ENCODE measurements around the gene KCNK17.

KCNK17 gene

DNA sequence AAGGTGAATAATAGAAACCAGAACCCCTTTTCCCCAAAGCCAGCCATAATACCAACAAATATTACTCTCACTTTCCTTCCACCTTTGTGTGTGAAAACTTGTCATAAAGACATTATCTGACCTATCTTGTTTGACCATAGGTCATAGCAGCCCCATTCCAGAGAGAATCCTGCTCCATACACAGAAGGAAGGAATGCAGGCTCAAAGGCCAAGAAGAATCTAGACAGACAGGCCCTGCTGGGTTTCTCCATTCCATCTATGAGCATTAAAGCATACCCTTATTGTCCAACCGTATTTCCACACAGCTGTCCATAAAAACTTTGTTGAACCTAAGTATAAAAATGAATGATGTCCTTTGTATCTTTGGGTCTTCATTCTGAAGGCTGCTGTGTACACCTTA lies 44.3 kb downstream of the KCNK17 start:
- FAIRE-seq (no peak), DNase-seq (ENCODE audit: low spot score) (no peak)

DNA sequence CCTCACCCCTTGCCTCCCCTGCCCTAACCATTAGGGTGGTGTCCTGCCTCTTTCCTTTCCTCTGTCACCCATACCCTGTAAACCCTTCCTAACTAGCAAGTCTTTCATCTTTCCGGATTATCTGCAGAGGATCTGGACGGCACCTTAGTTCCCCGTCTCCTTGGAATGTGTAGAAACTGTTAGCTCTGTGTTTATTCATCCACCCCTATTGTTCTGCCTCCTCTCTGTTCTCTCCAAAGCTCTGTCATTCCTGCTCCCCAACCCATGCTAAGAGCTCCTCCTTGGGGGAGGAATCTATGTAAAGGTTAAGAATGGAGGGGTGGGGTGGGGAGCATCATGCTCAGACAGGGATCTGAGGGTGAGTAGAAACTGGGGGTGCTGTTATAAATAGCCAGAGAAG lies 45.5 kb downstream of the KCNK17 start:
- no peak for FAIRE-seq

DNA sequence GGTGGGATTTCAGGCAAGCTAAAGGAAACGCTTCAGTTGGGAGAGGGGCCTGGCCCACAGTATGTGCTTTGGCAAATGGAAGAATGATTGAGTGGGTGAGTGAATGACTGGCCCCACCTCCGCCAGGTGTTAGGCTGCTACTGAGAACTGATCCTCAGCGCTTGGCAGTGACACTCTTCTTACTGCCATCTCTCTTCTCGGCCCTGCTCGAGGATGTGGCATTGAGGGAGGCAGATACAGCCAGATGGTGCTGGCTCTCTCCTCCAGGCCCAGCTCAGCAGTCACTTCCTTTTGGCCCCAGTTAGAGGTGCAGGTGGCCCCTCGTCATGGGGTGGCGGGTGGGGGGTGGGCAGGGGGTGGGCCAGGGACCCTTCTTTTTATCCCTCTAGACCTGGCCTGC lies 46.0 kb downstream of the KCNK17 start:
- DNase-seq (ENCODE audit: low spot score), result no peak
- FAIRE-seq, result no peak

More for the DNA sequence above, 45.5 kb downstream of the KCNK17 start:
- no peak for DNase-seq (ENCODE audit: low spot score)

DNA sequence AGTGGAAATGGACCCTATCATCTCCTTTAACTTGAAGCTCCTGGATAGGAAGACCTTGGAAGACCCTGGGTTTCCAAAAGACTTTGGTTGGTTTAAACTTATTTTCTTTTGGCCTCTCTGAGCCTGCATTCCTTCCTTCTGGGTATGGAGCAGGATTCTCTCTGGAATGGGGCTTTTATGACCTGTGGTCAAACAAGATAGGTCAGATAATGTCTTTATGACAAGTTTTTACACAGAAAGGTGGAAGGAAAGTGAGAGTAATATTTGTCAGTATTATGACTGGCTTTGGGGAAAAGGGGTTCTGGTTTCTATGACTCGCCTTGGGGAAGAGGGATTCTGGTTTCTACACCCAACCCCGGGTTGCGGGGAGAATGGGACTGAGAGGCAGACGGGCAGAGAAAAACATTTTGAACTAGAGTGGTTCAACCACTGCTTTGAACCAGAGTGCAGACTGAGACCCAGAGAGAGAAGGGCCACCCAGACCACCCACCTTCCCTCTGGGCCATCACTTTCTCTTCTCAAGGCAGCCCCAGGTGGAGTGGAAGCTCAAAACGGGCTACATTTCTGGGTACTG lies 47.4 kb downstream of the KCNK17 start:
- FAIRE-seq, result no peak
- no peak for DNase-seq (ENCODE audit: low spot score)

DNA sequence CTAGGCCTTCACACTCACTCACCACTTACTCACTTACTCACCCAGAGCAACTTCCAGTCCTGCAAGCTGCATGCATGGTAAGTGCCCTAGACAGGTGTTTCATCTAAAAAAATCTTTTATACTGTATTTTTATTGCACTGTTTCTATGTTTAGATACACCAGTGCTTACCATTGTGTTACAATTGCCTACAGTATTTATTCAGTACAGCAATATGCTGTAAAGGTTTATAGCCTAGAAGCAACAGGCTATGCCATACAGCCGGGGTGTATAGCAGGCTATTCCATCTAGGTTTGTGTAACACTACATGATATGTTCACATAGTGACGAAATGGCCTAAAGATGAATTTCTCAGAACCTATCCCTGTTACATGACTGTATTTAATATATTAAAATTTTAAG lies 47.8 kb downstream of the KCNK17 start:
- no peak for DNase-seq (ENCODE audit: low spot score)
- FAIRE-seq, result no peak

DNA sequence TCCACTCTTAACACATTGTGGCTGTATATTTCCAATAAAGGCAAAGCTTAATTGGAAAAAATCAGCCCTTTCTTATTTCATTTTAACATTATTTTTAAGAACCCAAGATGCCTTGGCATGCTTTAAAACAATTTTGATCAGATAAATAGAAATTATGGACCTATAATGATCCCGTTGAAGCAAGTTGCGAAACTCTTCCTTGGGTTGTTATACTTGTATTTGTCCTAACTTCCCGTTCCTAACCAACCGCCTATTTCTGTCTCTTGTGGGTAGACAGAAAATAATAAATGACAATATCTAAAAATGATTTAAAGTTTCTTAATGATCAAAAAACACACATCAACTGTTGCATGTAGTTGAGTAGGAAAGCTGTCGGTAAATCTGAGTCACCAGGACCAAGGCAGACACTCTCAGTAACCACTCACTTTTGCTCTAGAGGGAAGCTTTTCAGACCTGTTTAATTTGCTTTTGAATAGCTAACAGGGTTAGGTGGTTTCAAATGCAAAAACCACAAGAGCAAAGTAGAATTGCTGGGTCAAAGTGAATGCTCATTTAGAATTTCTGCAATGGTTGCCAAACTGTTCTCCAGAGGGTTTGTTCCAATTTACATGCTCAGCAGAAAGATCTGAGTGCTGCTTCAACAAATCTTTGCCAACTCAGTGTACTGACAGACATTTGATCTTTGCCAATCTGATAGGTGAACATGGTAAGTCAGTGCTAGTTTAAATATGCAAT lies 50.7 kb downstream of the KCNK17 start:
- FAIRE-seq (no peak), DNase-seq (ENCODE audit: low spot score) (no peak)

DNA sequence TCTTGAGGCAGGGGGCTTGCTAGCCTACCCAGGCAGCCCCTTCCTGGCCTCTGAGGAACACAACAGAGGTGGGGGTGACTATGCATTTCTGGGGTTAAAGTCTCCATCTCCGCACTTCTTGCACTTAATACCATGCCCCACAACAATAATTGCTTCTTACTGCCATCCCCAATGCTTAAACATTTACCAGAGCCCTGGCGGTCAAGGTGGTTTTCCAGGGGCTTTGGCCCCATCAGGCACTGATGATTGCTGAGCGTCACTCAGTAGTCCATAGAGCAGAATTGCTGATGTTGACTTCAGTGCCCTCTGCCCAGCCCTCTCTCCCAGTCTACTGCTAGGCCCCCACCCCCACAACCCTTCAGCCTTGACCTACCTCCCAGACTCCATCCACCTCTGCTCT lies 52.5 kb downstream of the KCNK17 start:
- DNase-seq (ENCODE audit: low spot score) (no peak), FAIRE-seq (no peak)

DNA sequence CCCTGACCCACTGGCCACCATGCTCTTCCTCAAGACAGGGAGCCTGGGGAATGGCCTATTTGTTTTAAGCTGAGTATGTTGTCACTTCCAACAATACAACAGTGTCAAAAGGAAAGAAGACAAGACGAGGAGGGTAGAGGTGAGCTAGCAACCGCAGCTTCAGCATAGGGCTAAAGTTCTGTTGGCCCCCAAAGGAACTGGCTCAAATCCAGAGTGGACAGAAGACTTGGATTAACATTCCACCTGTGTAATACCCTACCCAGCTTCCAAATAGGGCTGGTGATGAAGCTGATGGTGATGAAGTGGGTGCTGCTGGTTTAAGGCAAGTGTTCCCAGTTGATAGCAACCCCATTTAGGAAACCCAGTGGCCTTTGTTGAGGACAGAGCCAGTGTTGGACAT lies 53.3 kb downstream of the KCNK17 start:
- FAIRE-seq, result no peak
- no peak for DNase-seq (ENCODE audit: low spot score)

DNA sequence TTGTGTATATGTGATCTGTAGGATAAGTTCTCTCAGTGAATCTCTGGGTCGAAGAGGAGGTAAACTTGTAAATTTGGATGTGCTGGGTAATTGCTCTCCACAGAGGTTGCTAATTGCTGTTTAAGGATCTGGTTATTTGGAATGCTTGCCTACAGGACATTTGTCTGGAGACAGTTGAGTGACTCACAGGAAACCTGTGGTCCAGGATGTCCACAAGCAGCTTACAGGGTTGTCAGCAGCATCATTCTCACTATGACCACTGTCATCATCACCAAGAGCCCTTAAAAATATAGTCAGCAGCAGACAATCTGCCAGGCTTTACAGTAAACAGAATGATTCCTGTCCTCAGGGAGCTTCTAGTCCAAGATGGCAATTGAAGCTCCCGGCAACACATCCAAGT lies 53.8 kb downstream of the KCNK17 start:
- DNase-seq (ENCODE audit: low spot score), result no peak
- no peak for FAIRE-seq

DNA sequence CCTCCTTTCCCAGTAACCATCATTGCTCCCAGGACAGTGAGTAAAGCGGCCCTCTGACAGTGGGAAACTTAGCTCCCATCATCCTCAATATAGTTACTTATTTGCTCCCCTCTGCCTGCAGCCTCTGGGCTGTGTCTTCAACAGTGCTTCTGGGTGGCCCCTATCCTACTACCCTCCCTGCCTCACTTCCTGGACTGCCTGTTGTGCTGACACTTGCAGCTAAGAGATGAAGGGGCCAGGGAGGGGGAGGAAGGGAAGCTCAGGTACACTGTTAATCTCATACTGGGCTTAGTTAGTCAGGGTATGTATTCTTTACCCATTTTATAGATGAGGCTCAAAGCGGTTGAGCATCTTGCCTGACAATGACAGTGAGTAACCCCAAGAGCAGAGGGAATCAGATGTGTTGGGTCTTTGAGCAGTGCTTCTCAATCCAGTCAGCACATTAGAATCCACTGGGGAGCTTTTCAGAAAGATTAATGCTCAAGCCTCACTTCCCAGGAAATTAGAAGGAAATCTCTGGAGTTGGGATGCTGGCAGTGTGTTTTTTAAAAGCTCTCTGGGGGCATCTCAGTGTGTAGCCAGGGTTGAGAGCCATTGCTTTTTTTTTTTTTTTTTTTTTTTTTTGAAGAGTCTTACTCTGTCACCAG lies 57.8 kb downstream of the KCNK17 start:
- DNase-seq (ENCODE audit: low spot score) (no peak), FAIRE-seq (no peak)

DNA sequence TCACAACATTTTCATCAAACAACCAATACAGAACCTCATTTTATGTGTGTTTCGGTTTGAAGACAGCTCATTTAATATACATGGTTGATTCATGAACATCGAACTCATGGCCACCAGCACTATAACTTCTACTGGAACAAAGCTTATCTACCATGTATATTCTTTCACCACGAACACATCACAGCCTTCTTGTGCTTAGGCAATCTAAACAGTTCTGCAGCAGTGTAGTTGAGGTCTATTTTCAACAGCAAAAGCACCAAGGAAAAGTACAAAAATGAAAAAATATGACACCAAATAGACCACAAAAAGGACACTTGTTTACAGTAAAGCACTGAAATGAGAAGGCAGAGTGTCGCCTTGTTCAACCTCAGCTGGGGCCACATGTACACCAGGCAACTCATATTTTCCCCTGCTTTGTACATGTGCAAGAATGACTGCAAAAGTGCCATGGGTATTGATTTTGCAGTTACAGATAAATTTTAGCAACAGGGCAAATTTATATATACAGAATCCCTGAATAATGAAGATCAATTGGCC lies 59.2 kb downstream of the KCNK17 start:
- FAIRE-seq, result no peak
- DNase-seq (ENCODE audit: low spot score), result no peak

DNA sequence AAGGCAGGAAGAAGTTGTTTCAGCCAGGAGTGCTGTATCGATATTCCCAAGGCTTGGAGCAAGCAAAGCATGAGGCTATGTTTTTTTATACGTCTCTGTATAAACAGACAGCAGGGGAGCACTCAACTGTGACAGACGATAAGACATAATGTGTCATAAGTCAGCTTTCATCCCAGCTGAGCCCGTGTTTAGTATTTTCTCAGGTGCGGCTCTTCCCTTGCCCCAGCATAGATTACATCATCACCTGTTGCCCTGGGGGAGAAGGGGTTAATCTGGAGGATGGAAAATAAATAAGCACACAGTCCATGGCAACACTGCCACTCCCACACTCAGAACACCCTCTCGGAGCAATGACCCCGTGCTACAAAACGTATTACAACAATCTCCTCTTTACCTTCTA lies 62.8 kb downstream of the KCNK17 start:
- no peak for FAIRE-seq
- no peak for DNase-seq (ENCODE audit: low spot score)

DNA sequence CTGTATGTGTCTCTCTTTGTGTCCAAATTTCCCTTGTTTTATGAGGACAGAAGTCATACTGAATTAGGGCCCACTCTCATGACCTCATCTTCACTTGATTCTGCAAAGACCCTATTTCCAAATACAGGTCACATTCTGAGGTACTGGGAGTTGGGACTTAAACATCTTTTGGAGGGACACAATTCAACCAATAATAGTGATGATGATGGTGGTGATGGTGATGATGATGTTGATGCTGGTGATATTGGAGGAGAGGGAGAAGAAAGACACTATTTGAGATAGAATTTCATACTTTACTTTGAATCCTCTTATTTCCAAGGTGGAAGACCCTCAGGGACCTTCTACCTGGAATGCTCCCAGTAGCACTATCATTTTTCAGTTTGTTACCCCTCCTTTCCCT lies 63.7 kb downstream of the KCNK17 start:
- no peak for FAIRE-seq

DNA sequence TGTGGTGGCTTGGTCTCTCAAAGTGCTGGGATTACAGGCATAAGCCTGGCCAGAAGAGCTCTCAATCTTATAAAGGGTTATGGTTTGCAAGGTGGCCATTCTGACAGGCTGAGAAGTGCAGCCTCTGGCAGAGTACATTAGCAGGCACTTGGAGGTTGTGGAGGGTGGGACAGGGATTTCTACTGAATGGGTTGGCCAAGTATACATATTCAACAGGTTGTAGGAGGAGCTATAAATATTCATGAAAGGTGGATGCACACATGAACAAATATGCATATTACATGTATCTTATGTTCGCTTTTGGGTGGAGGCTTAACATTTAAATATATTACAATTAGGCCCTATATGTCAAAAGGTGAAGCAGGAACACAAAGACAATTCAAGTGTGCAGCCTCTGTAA lies 64.9 kb downstream of the KCNK17 start:
- no peak for FAIRE-seq
- DNase-seq (ENCODE audit: low spot score), result no peak

More for the DNA sequence above, 63.7 kb downstream of the KCNK17 start:
- no peak for DNase-seq (ENCODE audit: low spot score)

Measured in urothelium cell line (cell line).